HCT116 (cell line): ENCODE results near the gene SORCS2. TPM values are rescaled to one million over a fixed set of nuclear protein-coding genes. Genes with fewer than 3 reads are reported as not detected.

ENCODE experiments used
- ATAC-seq: fragments of 200-7000 bp; cut with Tn5 transposase; 2 replicates; pipeline ENCODE4 v1.9.1; 2020; ENCODE audit warnings: mild to moderate bottlenecking, moderate library complexity
- BruUV-seq: library from RNA; stranded (reverse); fragments of 400-500 nt; replicated peaks from 2 replicates; lab custom pipeline; 2021; lab: Mats Ljungman, UMichigan
- CTCF ChIA-PET: fragments of 300-600 bp; sonication (Branson Sonifier 250); formaldehyde crosslinking; loops from one replicate; lab custom pipeline; 2021; ENCODE audit warnings: antibody characterized with exemption; lab: Charles Lee
- POLR2A ChIA-PET: fragments of 300-600, 350-600 bp; sonication (Branson Sonifier 250); formaldehyde crosslinking; loops from one replicate; lab custom pipeline; 2021; ENCODE audit warnings: antibody characterized with exemption; lab: Charles Lee
- RAD21 ChIA-PET, 2 experiments: fragments of 300-600 bp; sonication (Branson Sonifier 250); formaldehyde crosslinking; loops; one replicate each; lab custom pipeline; 2023; ENCODE audit warnings: low total read pairs in 2 of 2; ENCODE audit not compliant: uncharacterized antibody in 2 of 2, unreplicated experiment in 2 of 2, low non-redundant PET in 1 of 2; lab: Charles Lee
- DNase-seq: peaks from one replicate; pipeline ENCODE4 v3.0.0-alpha.2; 2010; ENCODE audit warnings: low read depth, low spot score
- H2AFZ ChIP-seq: fragments of 200-600 bp; shearing (Covaris generic), sonication (generic); 2 replicates; pipeline ENCODE4 v1.6.1; 2017; ENCODE audit warnings: low read depth, mixed run types, mixed read lengths, antibody characterized with exemption, low read length; ENCODE audit not compliant: poor library complexity, severe bottlenecking
- H3K27ac ChIP-seq: 2 replicates; pipeline ENCODE4 v1.5.1; 2012; ENCODE audit warnings: low read depth, low read length
- H3K27me3 ChIP-seq: fragments of 200-600 bp; sonication (generic); 2 replicates; pipeline ENCODE4 v1.6.1; 2016; ENCODE audit warnings: mixed run types, low read length, mixed read lengths; ENCODE audit not compliant: insufficient read depth
- H3K36me3 ChIP-seq, 2 experiments: fragments of 200-500 bp in 1 of 2; fragments of 200-600 bp in 1 of 2; sonication (Bioruptor generic) in 1 of 2; sonication (generic) in 1 of 2; 2 replicates each; pipeline versions ENCODE4 v1.5.1 to v1.6.1; 2014 to 2016; ENCODE audit warnings: low read length in 2 of 2, inconsistent platforms in 1 of 2, mixed read lengths in 1 of 2, mixed run types in 1 of 2; ENCODE audit not compliant: insufficient read depth in 2 of 2, control insufficient read depth in 1 of 2
- H3K4me1 ChIP-seq, 2 experiments: fragments of 200-600 bp in 1 of 2; sonication (generic) in 1 of 2; 2 replicates each; pipeline versions ENCODE4 v1.5.1 to v1.6.1; 2012 to 2017; ENCODE audit warnings: low read length in 2 of 2, inconsistent platforms in 1 of 2, mild to moderate bottlenecking in 1 of 2, mixed read lengths in 1 of 2, mixed run types in 1 of 2, moderate library complexity in 1 of 2; ENCODE audit not compliant: insufficient read depth in 2 of 2, control insufficient read depth in 1 of 2
- H3K4me2 ChIP-seq: fragments of 200-600 bp; sonication (generic); 2 replicates; pipeline ENCODE4 v1.6.1; 2017; ENCODE audit warnings: mixed run types, low read length, mixed read lengths
- H3K4me3 ChIP-seq, 2 experiments: fragments of 200-600 bp in 1 of 2; sonication (generic) in 1 of 2; replicated peaks in 1 of 2; 2 replicates each; pipeline ENCODE4 v1.5.1; 2011 to 2016; ENCODE audit warnings: low read length in 2 of 2, control low read depth in 1 of 2, low read depth in 1 of 2, mild to moderate bottlenecking in 1 of 2, mixed read lengths in 1 of 2, mixed run types in 1 of 2
- H3K79me2 ChIP-seq: fragments of 200-600 bp; sonication (generic); 2 replicates; pipeline ENCODE4 v1.6.1; 2017; ENCODE audit warnings: mild to moderate bottlenecking, mixed run types, low read length, moderate library complexity, mixed read lengths; ENCODE audit not compliant: insufficient read depth
- H3K9ac ChIP-seq: fragments of 200-600 bp; sonication (generic); 2 replicates; pipeline ENCODE4 v1.6.1; 2016; ENCODE audit warnings: low read length, mixed read lengths
- H3K9me2 ChIP-seq: fragments of 200-600 bp; sonication (generic), shearing (Covaris generic); 2 replicates; pipeline ENCODE4 v1.6.1; 2017; ENCODE audit warnings: mixed run types, mild to moderate bottlenecking, moderate library complexity; ENCODE audit not compliant: insufficient read depth
- H3K9me3 ChIP-seq, 2 experiments: fragments of 200-500 bp in 1 of 2; fragments of 200-600 bp in 1 of 2; sonication (Bioruptor generic) in 1 of 2; sonication (generic) in 1 of 2; 2 replicates each; pipeline ENCODE4 v1.6.1; 2014 to 2017; ENCODE audit warnings: low read length in 2 of 2, mixed read lengths in 2 of 2, inconsistent platforms in 1 of 2, low read depth in 1 of 2, mild to moderate bottlenecking in 1 of 2, mixed run types in 1 of 2, moderate library complexity in 1 of 2; ENCODE audit not compliant: control insufficient read depth in 1 of 2, insufficient read depth in 1 of 2
- H4K20me1 ChIP-seq: fragments of 200-600 bp; sonication (generic), shearing (Covaris generic); 2 replicates; pipeline ENCODE4 v1.6.1; 2017; ENCODE audit warnings: mixed run types, mild to moderate bottlenecking, moderate library complexity; ENCODE audit not compliant: insufficient read depth
- ATF3 ChIP-seq: IDR thresholded peaks from 2 replicates; pipeline ENCODE4 v1.6.1; 2012
- CBX3 ChIP-seq: IDR thresholded peaks from 2 replicates; pipeline ENCODE4 v1.6.1; 2012; ENCODE audit warnings: low read depth
- CEBPB ChIP-seq: IDR thresholded peaks from 2 replicates; pipeline ENCODE4 v1.6.1; 2012; ENCODE audit warnings: low read depth
- ELF1 ChIP-seq: IDR thresholded peaks from 2 replicates; pipeline ENCODE4 v1.6.1; 2012; ENCODE audit warnings: low read depth, borderline replicate concordance
- EZH2 ChIP-seq: fragments of 200-600 bp; sonication (generic); IDR thresholded peaks from 2 replicates; pipeline ENCODE4 v1.6.1; 2017; ENCODE audit warnings: antibody characterized with exemption, mixed run types
- JUND ChIP-seq: IDR thresholded peaks from 2 replicates; pipeline ENCODE4 v1.6.1; 2012
- POLR2A ChIP-seq: IDR thresholded peaks from 2 replicates; pipeline ENCODE4 v1.7.0; 2011; ENCODE audit warnings: borderline replicate concordance; ENCODE audit not compliant: insufficient read depth, insufficient read length; ENCODE audit errors: extremely low read depth
- POLR2AphosphoS5 ChIP-seq: IDR thresholded peaks from 2 replicates; pipeline ENCODE4 v1.6.1; 2011; ENCODE audit warnings: mild to moderate bottlenecking, low read depth, low read length, moderate library complexity
- REST ChIP-seq: IDR thresholded peaks from 2 replicates; pipeline ENCODE4 v1.6.1; 2012; ENCODE audit warnings: low read depth
- SIN3A ChIP-seq: IDR thresholded peaks from 2 replicates; pipeline ENCODE4 v1.6.1; 2012; ENCODE audit warnings: low read depth
- SRF ChIP-seq: IDR thresholded peaks from 2 replicates; pipeline ENCODE4 v1.6.1; 2012; ENCODE audit warnings: low read depth
- TCF7L2 ChIP-seq: IDR thresholded peaks from 2 replicates; pipeline ENCODE4 v1.7.0; 2011; ENCODE audit warnings: borderline replicate concordance, inconsistent platforms; ENCODE audit not compliant: insufficient read depth, insufficient read length; ENCODE audit errors: extremely low read depth
- YY1 ChIP-seq: IDR thresholded peaks from 2 replicates; pipeline ENCODE4 v1.6.1; 2011; ENCODE audit warnings: low read length, low read depth, moderate library complexity, mild to moderate bottlenecking; ENCODE audit not compliant: insufficient replicate concordance; ENCODE audit errors: extremely low read depth
- ZBTB33 ChIP-seq: IDR thresholded peaks from 2 replicates; pipeline ENCODE4 v1.6.1; 2011; ENCODE audit warnings: mild to moderate bottlenecking, low read length, moderate library complexity; ENCODE audit not compliant: insufficient replicate concordance; ENCODE audit errors: extremely low read depth
- intact Hi-C: fragments of 100-400 bp; cut with micrococcal nuclease; formaldehyde crosslinking; loops from 2 replicates; pipeline ENCODE4 v1.10.0; 2022
- total RNA-seq: library from RNA; stranded (reverse); gene quantifications from one replicate; pipeline ENCODE4 v1.2.1, GENCODE V29; 2021; ENCODE audit not compliant: unreplicated experiment
- TF ChIP-seq, protein P1 (sequence below): IDR thresholded peaks from 2 replicates; pipeline ENCODE4 v1.6.1; 2012

SORCS2 gene
- total RNA-seq, 1 experiment from 2014 or later = 0.37 TPM

- H3K27me3 ChIP-seq = 0 out of 2 replicates have a peak, but pooled peaks cover 2% of the 10 kb centered on the region
- CTCF ChIA-PET = no interaction called here
- H3K9ac ChIP-seq = no peak overlapping the region
- POLR2A ChIA-PET = no interaction called here
- no peaks in the 10 kb centered on the region for H4K20me1 ChIP-seq
- H2AFZ ChIP-seq = no peak overlapping the region
- no peaks in the 10 kb centered on the region for H3K79me2 ChIP-seq
- no peak for DNase-seq
- no peak overlapping the region for H3K4me3 ChIP-seq
- RAD21 ChIA-PET = no interaction called here
- no TSS peak for BruUV-seq
- no peaks in the 10 kb centered on the region for H3K9me2 ChIP-seq
- no peak overlapping the region for H3K27ac ChIP-seq
- no peaks in the 10 kb centered on the region for H3K9me3 ChIP-seq
- ATAC-seq = no peak
- H3K36me3 ChIP-seq = no peaks in the 10 kb centered on the region
- intact Hi-C loops = no loop called here
- no peak overlapping the region for H3K4me2 ChIP-seq
- no peak for TF ChIP-seq POLR2AphosphoS5
- no peak for TF ChIP-seq TCF7L2
- TF ChIP-seq, protein P1, sequence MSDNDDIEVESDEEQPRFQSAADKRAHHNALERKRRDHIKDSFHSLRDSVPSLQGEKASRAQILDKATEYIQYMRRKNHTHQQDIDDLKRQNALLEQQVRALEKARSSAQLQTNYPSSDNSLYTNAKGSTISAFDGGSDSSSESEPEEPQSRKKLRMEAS = no peak
- TF ChIP-seq YY1 = no peak
- no peak for TF ChIP-seq ELF1
- TF ChIP-seq REST = no peak
- no peak for TF ChIP-seq ZBTB33
- TF ChIP-seq JUND = no peak
- no peak for TF ChIP-seq SIN3A
- TF ChIP-seq POLR2A = no peak
- TF ChIP-seq SRF = no peak
- TF ChIP-seq EZH2 = no peak
- TF ChIP-seq CBX3 = no peak
- TF ChIP-seq CEBPB = no peak
- no peak for TF ChIP-seq ATF3
- H3K4me1 ChIP-seq = peaks cover 10 to 18% of the 10 kb centered on the region in 2 experiments; a peak in 3 of 4 replicates
Measured at GRCh38 chr4:7698584-7698983, 506.2 kb downstream of the SORCS2 start.
